ENCODE measurements around the gene HAUS8. TPM values are rescaled to one million over a fixed set of nuclear protein-coding genes. Genes with fewer than 3 reads are reported as not detected.
"Not testable (repeated sequence)": the region's sequence is repeated elsewhere in the genome, so short reads cannot be mapped to it uniquely, and the experiment has no call there.

Gene HAUS8
- total RNA-seq, 4 donors from 2014 or later = 3.3 to 7.0 (median 5.7) TPM

DNA sequence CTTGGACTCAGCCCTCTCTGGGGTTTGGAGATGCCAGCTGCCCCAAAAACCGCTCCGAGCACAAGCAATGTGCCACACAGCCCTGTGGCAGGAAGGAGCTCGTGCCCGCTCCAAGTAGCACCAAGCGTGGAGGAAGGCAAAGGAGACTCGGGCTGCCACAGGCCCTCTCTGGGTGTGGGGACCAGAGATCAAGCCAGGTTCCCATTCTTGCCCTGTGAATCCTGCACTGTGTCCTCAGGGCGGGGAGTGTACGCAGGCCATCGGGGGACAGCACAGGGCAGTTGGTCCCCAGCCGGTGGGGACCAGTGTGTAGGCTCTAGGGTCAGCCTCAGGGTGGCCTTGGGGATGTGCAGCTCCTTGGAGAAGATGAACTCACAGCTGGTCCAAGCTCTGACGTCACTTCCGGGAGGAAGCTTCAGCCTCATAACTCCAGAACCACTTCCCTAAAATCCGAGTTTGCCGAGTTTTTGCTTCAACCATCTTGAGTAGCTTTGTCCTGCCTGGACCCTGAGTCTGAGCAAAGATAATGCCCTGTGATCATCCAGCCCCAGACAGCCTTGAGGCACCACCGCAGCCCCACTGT lies 39.3 kb downstream of the HAUS8 start:
- 80 to 90% methylated on average over 7 to 13 of the region's 15 CpGs for WGBS, 2 donors
- TF ChIP-seq POLR2A (IDR thresholded peaks at IDR 0.05) = no peak
- TF ChIP-seq, protein P1, sequence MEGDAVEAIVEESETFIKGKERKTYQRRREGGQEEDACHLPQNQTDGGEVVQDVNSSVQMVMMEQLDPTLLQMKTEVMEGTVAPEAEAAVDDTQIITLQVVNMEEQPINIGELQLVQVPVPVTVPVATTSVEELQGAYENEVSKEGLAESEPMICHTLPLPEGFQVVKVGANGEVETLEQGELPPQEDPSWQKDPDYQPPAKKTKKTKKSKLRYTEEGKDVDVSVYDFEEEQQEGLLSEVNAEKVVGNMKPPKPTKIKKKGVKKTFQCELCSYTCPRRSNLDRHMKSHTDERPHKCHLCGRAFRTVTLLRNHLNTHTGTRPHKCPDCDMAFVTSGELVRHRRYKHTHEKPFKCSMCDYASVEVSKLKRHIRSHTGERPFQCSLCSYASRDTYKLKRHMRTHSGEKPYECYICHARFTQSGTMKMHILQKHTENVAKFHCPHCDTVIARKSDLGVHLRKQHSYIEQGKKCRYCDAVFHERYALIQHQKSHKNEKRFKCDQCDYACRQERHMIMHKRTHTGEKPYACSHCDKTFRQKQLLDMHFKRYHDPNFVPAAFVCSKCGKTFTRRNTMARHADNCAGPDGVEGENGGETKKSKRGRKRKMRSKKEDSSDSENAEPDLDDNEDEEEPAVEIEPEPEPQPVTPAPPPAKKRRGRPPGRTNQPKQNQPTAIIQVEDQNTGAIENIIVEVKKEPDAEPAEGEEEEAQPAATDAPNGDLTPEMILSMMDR (IDR thresholded peaks at IDR 0.05) = no peak
- no peak for DNase-seq (ENCODE audit: low spot score in 2 of 2)
- intact Hi-C loops (cut with DNase I; ENCODE audit: low total_unique reads) = no loop called here
- H3K4me3 ChIP-seq (ENCODE audit: low read depth, poor library complexity, severe bottlenecking) = no peak overlapping the region

DNA sequence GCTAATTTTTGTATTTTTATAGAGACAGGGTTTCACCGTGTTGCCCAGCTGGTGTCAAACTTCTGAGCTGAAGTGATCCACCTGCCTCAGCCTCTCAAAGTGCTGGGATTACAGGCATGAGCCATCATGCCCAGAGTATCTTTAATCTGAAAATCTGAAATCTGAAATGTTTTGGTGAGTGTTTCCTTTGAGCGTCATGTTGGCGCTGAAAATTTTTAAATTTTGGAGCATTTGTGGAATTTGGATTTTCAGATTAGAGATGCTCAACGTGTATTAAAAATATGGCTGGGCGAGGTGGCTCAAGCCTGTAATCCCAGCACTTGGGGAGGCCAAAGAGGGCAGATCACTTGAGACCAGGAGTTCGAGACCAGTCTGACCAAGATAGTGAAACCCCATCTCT lies 43.5 kb downstream of the HAUS8 start:
- WGBS, 2 donors = 84 to 89% methylated on average over 6 of the region's 6 CpGs
- TF ChIP-seq POLR2A (IDR thresholded peaks at IDR 0.05) = no peak
- intact Hi-C loops (cut with DNase I; ENCODE audit: low total_unique reads) = no loop called here
- no peak overlapping the region for H3K4me3 ChIP-seq (ENCODE audit: low read depth, poor library complexity, severe bottlenecking)
- DNase-seq (ENCODE audit: low spot score in 2 of 2) = no peak

DNA sequence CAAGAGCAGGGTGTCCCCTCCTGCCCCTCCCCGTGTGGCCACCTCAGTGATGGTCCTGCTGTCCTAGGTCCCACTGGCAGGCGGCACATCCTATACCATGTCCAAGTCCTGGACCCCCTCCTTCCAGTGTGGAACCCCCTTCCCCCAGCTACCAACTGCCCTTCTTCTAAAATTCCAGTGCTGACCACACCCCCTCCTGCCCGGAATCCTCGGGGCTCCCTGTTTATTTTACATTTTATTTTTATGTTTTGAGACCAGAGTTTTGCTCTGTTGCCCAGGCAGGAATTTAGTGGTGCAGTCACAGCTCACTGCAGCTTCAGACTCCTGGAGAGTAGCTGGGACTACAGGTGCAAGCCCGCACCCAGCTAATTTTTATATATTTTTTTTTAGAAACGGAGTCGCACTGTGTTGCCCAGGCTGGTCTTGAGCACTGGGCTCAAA lies 47.7 kb downstream of the HAUS8 start:
- no peak overlapping the region for H3K4me3 ChIP-seq (ENCODE audit: low read depth, poor library complexity, severe bottlenecking)
- no peak for DNase-seq (ENCODE audit: low spot score in 2 of 2)
- WGBS, 2 donors = 47 to 50% methylated on average over 7 of the region's 7 CpGs
- intact Hi-C loops (cut with DNase I; ENCODE audit: low total_unique reads) = no loop called here
- TF ChIP-seq POLR2A (IDR thresholded peaks at IDR 0.05) = no peak
- TF ChIP-seq, protein P1 (IDR thresholded peaks at IDR 0.05) = no peak

DNA sequence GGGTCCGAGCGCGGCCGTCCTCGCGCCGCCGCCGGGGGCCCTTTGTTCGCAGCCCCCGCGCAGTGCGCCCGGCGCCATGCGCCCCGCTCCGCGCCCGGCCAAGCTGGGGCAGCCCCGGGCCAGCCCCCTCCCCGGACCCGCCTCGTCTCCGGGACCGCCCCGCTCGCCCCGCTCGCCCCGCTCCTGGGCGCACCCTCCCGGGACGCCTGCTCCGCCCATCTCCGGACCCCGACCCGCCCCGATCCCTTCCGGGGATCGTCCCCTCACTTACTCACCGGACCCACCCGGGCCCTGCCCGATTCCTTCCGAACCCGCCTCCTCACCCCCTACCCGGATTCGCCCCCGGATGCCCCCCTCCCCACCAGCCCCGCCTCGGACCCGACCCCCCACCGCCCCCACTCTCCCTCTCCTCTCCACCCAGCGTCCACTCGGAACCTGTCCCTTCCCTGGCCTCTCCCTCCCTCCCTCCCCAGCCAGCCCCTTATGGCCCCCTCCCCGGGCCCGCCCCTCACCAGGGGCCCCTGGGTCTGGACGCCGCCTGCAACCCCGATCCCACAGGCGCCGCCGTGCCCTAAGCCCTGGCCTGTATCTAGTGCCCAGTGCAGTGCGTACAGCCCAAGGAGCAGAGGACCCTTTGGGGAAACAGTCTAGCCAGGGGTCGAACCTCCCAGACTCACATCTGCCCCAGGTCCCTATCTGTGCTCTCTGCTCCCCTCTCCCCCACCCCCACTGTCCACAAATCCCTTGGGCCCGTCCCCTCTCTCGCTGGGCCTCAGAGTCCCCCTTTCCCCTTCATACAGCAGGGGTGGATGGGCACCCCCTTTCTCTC lies 48.3 kb downstream of the HAUS8 start, which contains the start of gene CPAMD8:
Gene CPAMD8 (minus strand): TSS at position 105 of the 829 bp plus-strand sequence. CDS start 168 bp downstream, outside the sequence.
- TF ChIP-seq, protein P1 (IDR thresholded peaks at IDR 0.05) = no peak
- TF ChIP-seq POLR2A (IDR thresholded peaks at IDR 0.05) = no peak
- no peak within 1 kb of the TSS for H3K4me3 ChIP-seq (ENCODE audit: low read depth, poor library complexity, severe bottlenecking)
- intact Hi-C loops (cut with DNase I; ENCODE audit: low total_unique reads) = no loop called here
- no peak for DNase-seq (ENCODE audit: low spot score in 2 of 2)
- 4% methylated on average over 17 to 26 of the region's 67 CpGs for WGBS, 2 donors

DNA sequence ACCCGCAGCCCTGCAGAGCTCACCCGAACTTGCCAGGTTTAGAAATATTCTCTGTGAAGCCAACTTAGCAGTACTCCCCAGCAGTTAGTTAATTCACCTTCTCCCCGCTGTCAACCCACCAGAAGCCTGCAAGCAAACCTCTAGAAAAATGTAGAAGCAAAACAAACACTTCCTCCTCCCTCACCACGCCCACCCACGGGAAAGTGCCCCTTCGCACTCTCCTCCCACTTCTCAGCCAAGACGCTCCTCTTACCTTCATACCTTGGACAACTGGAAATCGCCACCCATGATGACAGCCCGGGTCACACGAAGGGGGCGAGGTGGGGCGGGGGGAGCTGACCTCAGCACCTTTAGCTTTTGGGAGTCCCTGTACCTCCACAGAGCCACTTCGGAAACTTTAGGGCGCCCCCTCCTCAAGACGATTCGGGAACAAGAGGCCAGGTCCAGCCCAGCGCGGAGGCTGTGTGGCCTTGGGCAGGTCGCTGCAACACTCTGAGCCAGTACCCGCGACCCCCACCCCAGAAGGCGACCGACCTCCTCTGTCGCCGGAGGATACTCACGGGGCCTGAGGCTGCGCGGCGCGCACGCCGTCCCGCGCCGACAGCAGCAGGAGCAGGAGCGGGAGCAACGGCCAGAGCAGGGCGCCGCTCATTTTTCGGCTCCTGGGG lies 49.1 kb downstream of the HAUS8 start:
- H3K4me3 ChIP-seq (ENCODE audit: low read depth, poor library complexity, severe bottlenecking) = no peak overlapping the region
- WGBS, 2 donors = 4% methylated on average over 18 to 23 of the region's 40 CpGs
- intact Hi-C loops (cut with DNase I; ENCODE audit: low total_unique reads) = no loop called here
- no peak for TF ChIP-seq POLR2A (IDR thresholded peaks at IDR 0.05)
- DNase-seq (ENCODE audit: low spot score in 2 of 2) = no peak

DNA sequence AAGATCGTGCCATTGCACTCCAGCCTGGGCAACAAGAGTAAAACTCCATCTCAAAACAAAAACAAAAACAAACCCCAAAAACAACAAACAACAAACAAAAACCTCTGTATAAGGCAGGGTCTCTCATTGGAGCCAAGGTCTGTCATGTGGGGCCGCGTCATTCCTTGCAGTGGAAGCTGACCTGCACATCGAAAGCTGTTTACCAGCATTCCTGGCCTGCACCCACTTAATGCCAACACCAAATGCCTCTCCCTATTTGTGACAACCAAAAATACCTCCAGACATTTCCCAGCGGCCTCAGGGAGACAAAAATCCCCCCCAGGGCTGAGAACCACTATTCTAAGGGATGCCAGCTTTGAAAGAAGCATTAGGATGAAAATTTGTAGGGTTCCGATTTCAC lies 49.9 kb downstream of the HAUS8 start:
- no peak overlapping the region for H3K4me3 ChIP-seq (ENCODE audit: low read depth, poor library complexity, severe bottlenecking)
- TF ChIP-seq, protein P1 (IDR thresholded peaks at IDR 0.05) = no peak
- TF ChIP-seq POLR2A (IDR thresholded peaks at IDR 0.05) = no peak
- 69 to 73% methylated on average over 6 of the region's 6 CpGs for whole genome bisulfite sequencing, 2 donors
- intact Hi-C loops (cut with DNase I; ENCODE audit: low total_unique reads) = no loop called here
- DNase-seq (ENCODE audit: low spot score in 2 of 2) = no peak

DNA sequence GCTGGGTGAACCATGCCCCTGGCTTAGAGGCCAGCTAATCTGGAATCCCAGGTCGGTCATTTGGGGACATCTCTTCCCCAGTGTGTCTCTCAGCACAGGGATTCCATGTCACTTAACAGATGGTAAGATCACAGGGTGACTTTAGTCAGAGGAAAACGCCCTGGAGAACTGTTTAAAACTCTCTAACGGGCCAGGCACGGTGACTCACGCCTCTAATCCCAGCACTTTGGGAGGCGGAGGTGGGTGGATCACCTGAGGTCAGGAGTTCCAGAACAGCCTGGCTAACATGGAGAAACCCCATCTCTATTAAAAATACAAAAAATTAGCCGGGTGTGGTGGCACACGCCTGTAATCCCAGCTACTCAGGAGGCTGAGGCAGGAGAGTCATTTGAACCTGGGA lies 50.3 kb downstream of the HAUS8 start:
- DNase-seq (ENCODE audit: low spot score in 2 of 2); intact Hi-C loops (cut with DNase I; ENCODE audit: low total_unique reads); H3K4me3 ChIP-seq (ENCODE audit: low read depth, poor library complexity, severe bottlenecking): not testable (repeated sequence)
- 57 to 67% methylated on average over 8 of the region's 8 CpGs for WGBS, 2 donors
